ENCODE measurements around the gene DGKI. TPM values are rescaled to one million over a fixed set of nuclear protein-coding genes. Genes with fewer than 3 reads are reported as not detected.

Gene DGKI
- total RNA-seq, 1 experiment from 2014 or later, result 0.15 TPM

- CTCF ChIA-PET, result no interaction called here
- RAD21 ChIA-PET (ENCODE audit: low non-redundant PET in 1 of 2, low total read pairs in 2 of 2, uncharacterized antibody in 2 of 2, unreplicated experiment in 2 of 2), result no interaction called here
Measured at GRCh38 chr7:137869260-137869659, 22.5 kb upstream of the DGKI start.

GRCh38 chr7:137867289-137867688 lies 20.5 kb upstream of the DGKI start:
- no peak overlapping the region for H3K27ac ChIP-seq (ENCODE audit: low read depth, low read length)
- no peaks in the 10 kb centered on the region for H3K79me2 ChIP-seq (ENCODE audit: insufficient read depth, low read length)
- H3K9me3 ChIP-seq (ENCODE audit: control insufficient read depth in 1 of 2, insufficient read depth in 1 of 2, low read depth in 1 of 2, low read length in 2 of 2), result peaks cover 4 to 8% of the 10 kb centered on the region in 2 experiments; a peak in 1 of 4 replicates
- H3K4me3 ChIP-seq (replicated peaks in 1 of 2; ENCODE audit: low read depth in 1 of 2, low read length in 2 of 2), result no peak overlapping the region
- no peak for ATAC-seq
- no peak for DNase-seq (ENCODE audit: low read depth, low spot score)
- POLR2A ChIA-PET, result no interaction called here
- H4K20me1 ChIP-seq (ENCODE audit: insufficient read depth), result no peaks in the 10 kb centered on the region
- H3K4me1 ChIP-seq (ENCODE audit: control insufficient read depth in 1 of 2, insufficient read depth in 2 of 2, low read length in 2 of 2), result no peaks in the 10 kb centered on the region
- H3K36me3 ChIP-seq (ENCODE audit: control insufficient read depth in 1 of 2, insufficient read depth in 2 of 2, low read length in 2 of 2), result no peaks in the 10 kb centered on the region
- intact Hi-C loops (cut with micrococcal nuclease), result no loop called here
- no TSS peak for BruUV-seq (replicated peaks)
- H3K9me2 ChIP-seq (ENCODE audit: insufficient read depth), result no peaks in the 10 kb centered on the region
- H2AFZ ChIP-seq (ENCODE audit: low read depth, low read length, poor library complexity, severe bottlenecking), result no peak overlapping the region
- H3K9ac ChIP-seq (ENCODE audit: low read length), result no peak overlapping the region
- no peak overlapping the region for H3K4me2 ChIP-seq (ENCODE audit: low read length)
- CTCF ChIA-PET, result no interaction called here
- no peaks in the 10 kb centered on the region for H3K27me3 ChIP-seq (ENCODE audit: insufficient read depth, low read length)
- RAD21 ChIA-PET (ENCODE audit: low non-redundant PET in 1 of 2, low total read pairs in 2 of 2, uncharacterized antibody in 2 of 2, unreplicated experiment in 2 of 2), result no interaction called here
- TF ChIP-seq POLR2A (IDR thresholded peaks at IDR 0.05; ENCODE audit: borderline replicate concordance, extremely low read depth, insufficient read depth, insufficient read length), result no peak
- no peak for TF ChIP-seq YY1 (IDR thresholded peaks at IDR 0.05; ENCODE audit: extremely low read depth, insufficient replicate concordance, low read depth, low read length)
- no peak for TF ChIP-seq SP1 (IDR thresholded peaks at IDR 0.05; ENCODE audit: low read depth)
- TF ChIP-seq EZH2phosphoT487 (IDR thresholded peaks at IDR 0.05; ENCODE audit: borderline replicate concordance), result no peak
- TF ChIP-seq SIN3A (IDR thresholded peaks at IDR 0.05; ENCODE audit: low read depth), result no peak
- no peak for TF ChIP-seq EGR1 (IDR thresholded peaks at IDR 0.05; ENCODE audit: low read depth)
- TF ChIP-seq ELF1 (IDR thresholded peaks at IDR 0.05; ENCODE audit: borderline replicate concordance, low read depth), result no peak
- TF ChIP-seq, protein P1, sequence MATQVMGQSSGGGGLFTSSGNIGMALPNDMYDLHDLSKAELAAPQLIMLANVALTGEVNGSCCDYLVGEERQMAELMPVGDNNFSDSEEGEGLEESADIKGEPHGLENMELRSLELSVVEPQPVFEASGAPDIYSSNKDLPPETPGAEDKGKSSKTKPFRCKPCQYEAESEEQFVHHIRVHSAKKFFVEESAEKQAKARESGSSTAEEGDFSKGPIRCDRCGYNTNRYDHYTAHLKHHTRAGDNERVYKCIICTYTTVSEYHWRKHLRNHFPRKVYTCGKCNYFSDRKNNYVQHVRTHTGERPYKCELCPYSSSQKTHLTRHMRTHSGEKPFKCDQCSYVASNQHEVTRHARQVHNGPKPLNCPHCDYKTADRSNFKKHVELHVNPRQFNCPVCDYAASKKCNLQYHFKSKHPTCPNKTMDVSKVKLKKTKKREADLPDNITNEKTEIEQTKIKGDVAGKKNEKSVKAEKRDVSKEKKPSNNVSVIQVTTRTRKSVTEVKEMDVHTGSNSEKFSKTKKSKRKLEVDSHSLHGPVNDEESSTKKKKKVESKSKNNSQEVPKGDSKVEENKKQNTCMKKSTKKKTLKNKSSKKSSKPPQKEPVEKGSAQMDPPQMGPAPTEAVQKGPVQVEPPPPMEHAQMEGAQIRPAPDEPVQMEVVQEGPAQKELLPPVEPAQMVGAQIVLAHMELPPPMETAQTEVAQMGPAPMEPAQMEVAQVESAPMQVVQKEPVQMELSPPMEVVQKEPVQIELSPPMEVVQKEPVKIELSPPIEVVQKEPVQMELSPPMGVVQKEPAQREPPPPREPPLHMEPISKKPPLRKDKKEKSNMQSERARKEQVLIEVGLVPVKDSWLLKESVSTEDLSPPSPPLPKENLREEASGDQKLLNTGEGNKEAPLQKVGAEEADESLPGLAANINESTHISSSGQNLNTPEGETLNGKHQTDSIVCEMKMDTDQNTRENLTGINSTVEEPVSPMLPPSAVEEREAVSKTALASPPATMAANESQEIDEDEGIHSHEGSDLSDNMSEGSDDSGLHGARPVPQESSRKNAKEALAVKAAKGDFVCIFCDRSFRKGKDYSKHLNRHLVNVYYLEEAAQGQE (IDR thresholded peaks at IDR 0.05; ENCODE audit: low read depth), result no peak
- TF ChIP-seq, protein P2, sequence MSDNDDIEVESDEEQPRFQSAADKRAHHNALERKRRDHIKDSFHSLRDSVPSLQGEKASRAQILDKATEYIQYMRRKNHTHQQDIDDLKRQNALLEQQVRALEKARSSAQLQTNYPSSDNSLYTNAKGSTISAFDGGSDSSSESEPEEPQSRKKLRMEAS (IDR thresholded peaks at IDR 0.05), result no peak
- TF ChIP-seq, protein P3, sequence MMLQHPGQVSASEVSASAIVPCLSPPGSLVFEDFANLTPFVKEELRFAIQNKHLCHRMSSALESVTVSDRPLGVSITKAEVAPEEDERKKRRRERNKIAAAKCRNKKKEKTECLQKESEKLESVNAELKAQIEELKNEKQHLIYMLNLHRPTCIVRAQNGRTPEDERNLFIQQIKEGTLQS (IDR thresholded peaks at IDR 0.05), result no peak
- no peak for TF ChIP-seq TCF7L2 (IDR thresholded peaks at IDR 0.05; ENCODE audit: borderline replicate concordance, extremely low read depth, insufficient read depth, insufficient read length)
- TF ChIP-seq ZNF274 (IDR thresholded peaks at IDR 0.05; ENCODE audit: low read depth, low read length), result no peak
- no peak for TF ChIP-seq CEBPB (IDR thresholded peaks at IDR 0.05; ENCODE audit: low read depth)

More at GRCh38 chr7:137869260-137869659, 22.5 kb upstream of the DGKI start:
- Histone ChIP-seq H2AFZ (ENCODE audit: low read depth, low read length, poor library complexity, severe bottlenecking) (no peak overlapping the region), H3K4me3 (replicated peaks in 1 of 2; ENCODE audit: low read depth in 1 of 2, low read length in 2 of 2) (no peak overlapping the region), H3K4me2 (ENCODE audit: low read length) (no peak overlapping the region), H3K36me3 (ENCODE audit: control insufficient read depth in 1 of 2, insufficient read depth in 2 of 2, low read length in 2 of 2) (no peaks in the 10 kb centered on the region), H3K9me2 (ENCODE audit: insufficient read depth) (no peaks in the 10 kb centered on the region), H3K9ac (ENCODE audit: low read length) (no peak overlapping the region), H3K4me1 (ENCODE audit: control insufficient read depth in 1 of 2, insufficient read depth in 2 of 2, low read length in 2 of 2) (no peaks in the 10 kb centered on the region), H3K27me3 (ENCODE audit: insufficient read depth, low read length) (no peaks in the 10 kb centered on the region), H3K27ac (ENCODE audit: low read depth, low read length) (no peak overlapping the region), H3K79me2 (ENCODE audit: insufficient read depth, low read length) (no peaks in the 10 kb centered on the region), H3K9me3 (ENCODE audit: control insufficient read depth in 1 of 2, insufficient read depth in 1 of 2, low read depth in 1 of 2, low read length in 2 of 2) (peaks cover 4 to 8% of the 10 kb centered on the region in 2 experiments; a peak in 1 of 4 replicates), H4K20me1 (ENCODE audit: insufficient read depth) (no peaks in the 10 kb centered on the region)
- ATAC-seq (no peak), DNase-seq (ENCODE audit: low read depth, low spot score) (no peak)
- no peak for TF ChIP-seq ZNF274 (IDR thresholded peaks at IDR 0.05; ENCODE audit: low read depth, low read length)
- TF ChIP-seq FOSL1 (IDR thresholded peaks at IDR 0.05; ENCODE audit: low read depth), result no peak
- POLR2A ChIA-PET, result no interaction called here
- BruUV-seq (replicated peaks), result no TSS peak
- intact Hi-C loops (cut with micrococcal nuclease), result no loop called here

All from HCT116 (cell line).